ENCODE data around the gene DQX1. TPM values are rescaled to one million over a fixed set of nuclear protein-coding genes. Genes with fewer than 3 reads are reported as not detected.

Gene DQX1, protein sequence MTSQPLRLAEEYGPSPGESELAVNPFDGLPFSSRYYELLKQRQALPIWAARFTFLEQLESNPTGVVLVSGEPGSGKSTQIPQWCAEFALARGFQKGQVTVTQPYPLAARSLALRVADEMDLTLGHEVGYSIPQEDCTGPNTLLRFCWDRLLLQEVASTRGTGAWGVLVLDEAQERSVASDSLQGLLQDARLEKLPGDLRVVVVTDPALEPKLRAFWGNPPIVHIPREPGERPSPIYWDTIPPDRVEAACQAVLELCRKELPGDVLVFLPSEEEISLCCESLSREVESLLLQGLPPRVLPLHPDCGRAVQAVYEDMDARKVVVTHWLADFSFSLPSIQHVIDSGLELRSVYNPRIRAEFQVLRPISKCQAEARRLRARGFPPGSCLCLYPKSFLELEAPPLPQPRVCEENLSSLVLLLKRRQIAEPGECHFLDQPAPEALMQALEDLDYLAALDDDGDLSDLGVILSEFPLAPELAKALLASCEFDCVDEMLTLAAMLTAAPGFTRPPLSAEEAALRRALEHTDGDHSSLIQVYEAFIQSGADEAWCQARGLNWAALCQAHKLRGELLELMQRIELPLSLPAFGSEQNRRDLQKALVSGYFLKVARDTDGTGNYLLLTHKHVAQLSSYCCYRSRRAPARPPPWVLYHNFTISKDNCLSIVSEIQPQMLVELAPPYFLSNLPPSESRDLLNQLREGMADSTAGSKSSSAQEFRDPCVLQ
- total RNA-seq (not detected), polyA plus RNA-seq (not detected)
- long read RNA-seq, donor 1: 0 reads
- long read RNA-seq, donor 2: 0 reads
- long read RNA-seq, donor 3: 0 reads

DNA sequence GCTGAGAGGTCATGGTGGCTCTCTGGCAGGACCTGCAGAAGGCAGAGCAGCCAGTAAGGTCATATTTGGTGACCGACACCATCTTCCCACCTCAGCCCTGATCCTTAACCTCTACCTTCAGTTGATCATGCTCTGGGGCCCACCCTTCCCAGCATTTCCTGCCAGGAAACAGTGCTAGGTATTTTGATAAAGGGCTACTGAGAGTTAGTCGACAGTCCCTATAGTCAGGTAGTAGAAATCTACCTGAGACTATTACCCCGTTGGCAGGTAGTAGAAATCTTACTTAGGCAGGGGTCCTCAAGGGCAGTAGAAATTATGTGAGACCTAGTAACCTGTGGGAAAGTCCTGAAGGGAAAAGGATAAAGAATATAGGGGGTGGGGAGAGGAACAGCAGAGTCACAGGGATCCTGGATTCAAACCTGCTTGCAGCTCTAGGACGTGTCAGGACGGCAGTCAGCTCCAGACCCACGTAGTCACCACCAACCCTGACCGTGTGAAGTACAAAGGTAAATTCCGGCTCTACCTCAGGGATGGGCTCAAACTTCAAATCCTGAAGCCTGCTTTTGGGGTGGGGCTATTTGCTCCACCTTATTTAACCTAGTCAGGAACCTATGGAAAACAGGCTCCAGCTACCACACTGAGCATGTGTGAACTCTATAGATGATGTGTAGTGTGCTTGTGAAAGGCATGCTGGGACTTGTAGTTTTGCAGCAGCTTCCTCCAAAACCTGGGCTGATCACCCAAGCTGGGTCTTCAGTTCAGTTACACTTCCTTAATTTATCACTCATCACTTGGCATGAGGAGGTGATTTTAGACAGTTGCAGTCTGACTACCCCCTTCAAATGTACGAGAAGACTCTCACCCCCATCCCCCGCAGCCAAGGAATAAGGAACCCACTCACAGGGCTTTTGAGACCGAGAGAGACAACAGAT is at the start of gene DQX1:
Gene DQX1, minus strand, starts transcription at position 515 of the 932 bp plus-strand sequence. Its CDS starts 502 bp downstream, at position 13.
- Histone ChIP-seq H3K9me3 (no peaks in the 10 kb centered on the region), H3K4me3 (no peak within 1 kb of the TSS), H3K36me3 (peaks cover 0 to 32% (median 27%) of the 10 kb centered on the region in 9 donors), H3K27me3 (peaks cover 0 to 4% (median 0%) of the 10 kb centered on the region in 9 donors), H3K27ac (no peak within 1 kb of the TSS), H3K4me1 (peaks cover under 1 to 25% (median 17%) of the 10 kb centered on the region in 12 donors)
- TF ChIP-seq, protein P1, sequence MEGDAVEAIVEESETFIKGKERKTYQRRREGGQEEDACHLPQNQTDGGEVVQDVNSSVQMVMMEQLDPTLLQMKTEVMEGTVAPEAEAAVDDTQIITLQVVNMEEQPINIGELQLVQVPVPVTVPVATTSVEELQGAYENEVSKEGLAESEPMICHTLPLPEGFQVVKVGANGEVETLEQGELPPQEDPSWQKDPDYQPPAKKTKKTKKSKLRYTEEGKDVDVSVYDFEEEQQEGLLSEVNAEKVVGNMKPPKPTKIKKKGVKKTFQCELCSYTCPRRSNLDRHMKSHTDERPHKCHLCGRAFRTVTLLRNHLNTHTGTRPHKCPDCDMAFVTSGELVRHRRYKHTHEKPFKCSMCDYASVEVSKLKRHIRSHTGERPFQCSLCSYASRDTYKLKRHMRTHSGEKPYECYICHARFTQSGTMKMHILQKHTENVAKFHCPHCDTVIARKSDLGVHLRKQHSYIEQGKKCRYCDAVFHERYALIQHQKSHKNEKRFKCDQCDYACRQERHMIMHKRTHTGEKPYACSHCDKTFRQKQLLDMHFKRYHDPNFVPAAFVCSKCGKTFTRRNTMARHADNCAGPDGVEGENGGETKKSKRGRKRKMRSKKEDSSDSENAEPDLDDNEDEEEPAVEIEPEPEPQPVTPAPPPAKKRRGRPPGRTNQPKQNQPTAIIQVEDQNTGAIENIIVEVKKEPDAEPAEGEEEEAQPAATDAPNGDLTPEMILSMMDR (IDR thresholded peaks at IDR 0.05): no peak
- TF ChIP-seq POLR2A (IDR thresholded peaks at IDR 0.05): no peak
- intact Hi-C loops (cut with DNase I): loop anchor here in 1 of 10 donors (5.0 kb wide), 1 partner anchor 39 kb away; no protein-coding TSS in a partner anchor
- whole genome bisulfite sequencing, 4 donors: 87 to 92% (median 89%) methylated on average over 11 of the region's 11 CpGs
- ATAC-seq (no peak), DNase-seq (no peak)

DNA sequence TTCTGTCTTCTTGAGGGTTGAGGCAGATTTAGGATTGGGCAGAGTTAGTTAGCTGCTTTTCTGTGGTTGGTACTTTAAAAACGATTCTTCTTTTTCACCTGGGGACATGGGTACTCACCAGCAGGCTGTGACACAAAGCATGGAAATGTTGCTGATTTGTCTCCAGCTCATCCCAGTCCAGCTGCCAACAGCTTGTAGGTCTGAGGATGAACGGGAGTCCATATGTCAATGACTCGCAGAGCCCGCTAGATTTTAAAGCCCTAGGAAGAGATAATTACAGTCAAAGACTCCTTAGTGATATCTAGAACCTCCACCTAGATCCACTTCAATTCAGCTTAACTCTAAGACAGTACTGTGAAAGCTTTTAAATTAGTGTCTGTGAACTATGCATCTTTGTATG is 49.3 kb upstream of the DQX1 start:
- Histone ChIP-seq H3K4me3 (no peak overlapping the region), H3K9me3 (no peaks in the 10 kb centered on the region), H3K27me3 (peaks cover 0 to 3% (median 0%) of the 10 kb centered on the region in 9 donors), H3K36me3 (no peaks in the 10 kb centered on the region), H3K27ac (peak overlapping the region in 1 of 12 donors; percentile 90), H3K4me1 (peaks cover 0 to 66% (median 5%) of the 10 kb centered on the region in 12 donors)
- WGBS, 4 donors: 84 to 88% (median 85%) methylated on average over 4 of the region's 4 CpGs
- intact Hi-C loops (cut with DNase I): loop anchor here in 1 of 10 donors (5.0 kb wide), 1 partner anchor 73 kb away; no protein-coding TSS in a partner anchor
- ATAC-seq (no peak), DNase-seq (no peak)
- TF ChIP-seq, protein P1 (IDR thresholded peaks at IDR 0.05): no peak
- TF ChIP-seq POLR2A (IDR thresholded peaks at IDR 0.05): no peak

DNA sequence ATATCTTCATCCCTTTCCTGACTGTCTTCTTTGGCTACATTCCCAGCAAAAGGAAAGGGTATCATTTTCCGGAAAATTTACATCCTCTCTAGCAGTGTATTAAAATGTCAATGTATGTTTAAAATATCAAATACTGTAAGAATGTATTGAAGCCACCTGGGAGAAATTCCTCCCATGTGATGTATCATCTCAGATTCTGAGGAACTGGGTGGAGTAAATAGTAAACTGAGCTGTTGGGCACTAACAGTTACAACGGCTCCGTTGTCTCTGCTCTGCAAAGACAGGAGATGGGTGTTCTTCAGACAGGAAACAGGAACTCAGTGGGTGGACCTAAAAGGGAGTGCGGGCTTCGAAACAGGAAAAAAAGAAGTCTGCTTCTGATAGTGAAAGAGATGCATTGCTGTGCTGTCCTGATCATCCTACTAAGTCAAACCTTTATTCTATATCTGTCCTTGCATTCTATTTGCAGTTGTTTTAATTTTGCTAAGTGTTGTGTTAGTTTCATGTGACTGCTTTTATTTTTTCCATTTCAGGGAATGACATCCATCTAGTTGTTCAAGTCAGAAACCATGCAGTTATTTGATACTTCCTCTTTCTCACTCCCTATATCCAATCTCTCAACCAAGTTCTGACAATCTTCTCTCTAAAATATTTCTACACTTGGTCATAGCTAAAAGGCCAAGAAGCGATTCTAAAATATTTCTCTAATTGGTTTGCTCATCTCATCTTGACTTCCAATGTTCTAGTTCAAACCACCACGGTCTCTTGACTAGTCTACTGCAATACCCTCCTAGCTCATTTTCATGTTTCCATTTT is 47.9 kb upstream of the DQX1 start:
- peaks cover 0 to 64% (median 5%) of the 10 kb centered on the region in 12 donors for H3K4me1 ChIP-seq
- H3K27ac ChIP-seq: peak overlapping the region in 2 of 12 donors; percentile 23 to 77
- TF ChIP-seq POLR2A (IDR thresholded peaks at IDR 0.05): no peak
- TF ChIP-seq, protein P1 (IDR thresholded peaks at IDR 0.05): no peak
- 46 to 55% (median 47%) methylated on average over 7 of the region's 7 CpGs for WGBS, 4 donors
- no peak for DNase-seq
- no peaks in the 10 kb centered on the region for H3K36me3 ChIP-seq
- H3K4me3 ChIP-seq: peak overlapping the region in 1 of 12 donors; percentile 18
- H3K9me3 ChIP-seq: no peaks in the 10 kb centered on the region
- intact Hi-C loops (cut with DNase I): no loop called here
- H3K27me3 ChIP-seq: peaks cover 0 to 3% (median 0%) of the 10 kb centered on the region in 9 donors
- ATAC-seq: peak in 2 of 4 donors; percentile 37 to 59

All from heart left ventricle (tissue), 16 donors.